Smooth muscle cell (in vitro differentiated cells): ENCODE data around the gene GUF1. TPM values are rescaled to one million over a fixed set of nuclear protein-coding genes. Genes with fewer than 3 reads are reported as not detected.

Experiments
- DNase-seq: peaks from one replicate; lab custom pipeline; 2025; ENCODE audit not compliant: unreplicated experiment; lab: John Stamatoyannopoulos, UW
- H2AFZ ChIP-seq: fragments of 200-600 bp; sonication (generic); 2 replicates; pipeline ENCODE4 v1.6.0; 2016; ENCODE audit warnings: antibody characterized with exemption, low read depth, mild to moderate bottlenecking
- H3F3A ChIP-seq: fragments of 200-600 bp; sonication (generic); 2 replicates; pipeline ENCODE4 v1.6.0; 2017; ENCODE audit warnings: antibody characterized with exemption, low read depth
- H3K27ac ChIP-seq: fragments of 200-600 bp; sonication (generic); 2 replicates; pipeline ENCODE4 v1.5.1; 2016; ENCODE audit warnings: low read depth, mild to moderate bottlenecking
- H3K27me3 ChIP-seq: fragments of 200-600 bp; sonication (generic); 2 replicates; pipeline ENCODE4 v1.6.1; 2016; ENCODE audit warnings: low read depth, mild to moderate bottlenecking
- H3K36me3 ChIP-seq: fragments of 200-600 bp; sonication (generic); 2 replicates; pipeline ENCODE4 v1.5.1; 2016; ENCODE audit warnings: low read depth
- H3K4me1 ChIP-seq: fragments of 200-600 bp; sonication (generic); 2 replicates; pipeline ENCODE4 v1.5.1; 2016; ENCODE audit warnings: low read depth
- H3K4me2 ChIP-seq: fragments of 200-600 bp; sonication (generic); 2 replicates; pipeline ENCODE4 v1.6.0; 2016; ENCODE audit warnings: mild to moderate bottlenecking
- H3K4me3 ChIP-seq: fragments of 200-600 bp; sonication (generic); 2 replicates; pipeline ENCODE4 v1.5.1; 2016; ENCODE audit warnings: mild to moderate bottlenecking
- H3K79me2 ChIP-seq: fragments of 200-600 bp; sonication (generic); 2 replicates; pipeline ENCODE4 v1.6.0; 2016; ENCODE audit warnings: low read depth, mild to moderate bottlenecking
- H3K9ac ChIP-seq: fragments of 200-600 bp; sonication (generic); 2 replicates; pipeline ENCODE4 v1.6.0; 2016; ENCODE audit warnings: low read depth
- H3K9me3 ChIP-seq: fragments of 200-600 bp; sonication (generic); replicated peaks from 2 replicates; pipeline ENCODE4 v1.5.1; 2016; ENCODE audit warnings: low read depth
- H4K20me1 ChIP-seq: fragments of 200-600 bp; sonication (generic); 2 replicates; pipeline ENCODE4 v1.6.0; 2016; ENCODE audit warnings: low read depth
- CTCF ChIP-seq: fragments of 200-600 bp; sonication (generic); IDR thresholded peaks from 2 replicates; pipeline ENCODE4 v1.5.1; 2017; ENCODE audit warnings: borderline replicate concordance, mild to moderate bottlenecking, antibody characterized with exemption; ENCODE audit not compliant: insufficient read depth, poor library complexity, severe bottlenecking
- WGBS: methylation state at CpG from one replicate; pipeline ENCODE4 v1.1.7; 2016; ENCODE audit warnings: low lambda C conversion rate; 5-methylcytosine and 5-hydroxymethylcytosine counted together
- polyA plus RNA-seq: library from polyadenylated mRNA; unstranded; fragments of >200 nt; fragmentation: Nextera tagmentation; extraction: Ambion mirVana; gene quantifications from 2 replicates; pipeline ENCODE4 v1.2.1, GENCODE V29; 2016
- total RNA-seq: library from RNA; depleted of rRNA; stranded (reverse); fragments of >200 nt; gene quantifications from 2 replicates; pipeline ENCODE4 v1.2.3, GENCODE V29; 2014

The GUF1 gene
- total and polyA plus RNA-seq, 2 experiments from 2014 or later: 6.8 to 14.2 TPM

GRCh38 chr4:44671636-44672035 is 6.6 kb upstream of the GUF1 start:
- Histone ChIP-seq H2AFZ (no peak overlapping the region), H3K36me3 (no peaks in the 10 kb centered on the region), H3F3A (no peaks in the 10 kb centered on the region), H4K20me1 (no peaks in the 10 kb centered on the region), H3K4me2 (no peak overlapping the region), H3K4me3 (no peak overlapping the region), H3K79me2 (no peaks in the 10 kb centered on the region), H3K27me3 (no peaks in the 10 kb centered on the region), H3K27ac (no peak overlapping the region), H3K9me3 (no peaks in the 10 kb centered on the region), H3K4me1 (no peaks in the 10 kb centered on the region), H3K9ac (no peak overlapping the region)
- 81% methylated on average over 3 of the region's 3 CpGs for WGBS
- no peak for DNase-seq
- no peak for TF ChIP-seq CTCF

- Histone ChIP-seq H3K27me3 (no peaks in the 10 kb centered on the region), H3K4me1 (peaks cover 5% of the 10 kb centered on the region), H3K79me2 (peaks cover 9% of the 10 kb centered on the region), H3K4me2 (no peak overlapping the region), H3K4me3 (no peak overlapping the region), H3K9ac (no peak overlapping the region), H3K36me3 (no peaks in the 10 kb centered on the region), H3K27ac (no peak overlapping the region), H3F3A (no peaks in the 10 kb centered on the region), H3K9me3 (no peaks in the 10 kb centered on the region), H2AFZ (no peak overlapping the region), H4K20me1 (no peaks in the 10 kb centered on the region)
- TF ChIP-seq CTCF: no peak
- WGBS: 71% methylated on average over 1 of the region's 1 CpG
- DNase-seq: no peak
These were observed 3.7 kb upstream of the GUF1 start for GRCh38 chr4:44674471-44674870.

- DNase-seq: no peak
- WGBS: 76% methylated on average over 5 of the region's 5 CpGs
- H3K4me3 ChIP-seq: no peak overlapping the region
- H4K20me1 ChIP-seq: no peaks in the 10 kb centered on the region
- TF ChIP-seq CTCF: no peak
- H3K27me3 ChIP-seq: no peaks in the 10 kb centered on the region
- no peak overlapping the region for H2AFZ ChIP-seq
- H3K4me2 ChIP-seq: no peak overlapping the region
- no peaks in the 10 kb centered on the region for H3K36me3 ChIP-seq
- H3K27ac ChIP-seq: no peak overlapping the region
- no peaks in the 10 kb centered on the region for H3F3A ChIP-seq
- peaks cover 18% of the 10 kb centered on the region for H3K79me2 ChIP-seq
- H3K9me3 ChIP-seq: no peaks in the 10 kb centered on the region
- H3K9ac ChIP-seq: no peak overlapping the region
- H3K4me1 ChIP-seq: peaks cover 14% of the 10 kb centered on the region
These were observed 2.9 kb upstream of the GUF1 start for GRCh38 chr4:44675366-44675765.

- 11% methylated on average over 3 of the region's 3 CpGs for WGBS
- DNase-seq: no peak
- TF ChIP-seq CTCF: no peak
- H3K36me3 ChIP-seq: no peaks in the 10 kb centered on the region
- H3K4me1 ChIP-seq: peaks cover 19% of the 10 kb centered on the region
- H3K4me2 ChIP-seq: peak overlapping the region; percentile 85
- no peaks in the 10 kb centered on the region for H4K20me1 ChIP-seq
- H3K9ac ChIP-seq: peak overlapping the region; percentile 92
- no peaks in the 10 kb centered on the region for H3K9me3 ChIP-seq
- H3F3A ChIP-seq: no peaks in the 10 kb centered on the region
- peak overlapping the region; percentile 73 for H3K4me3 ChIP-seq
- peak overlapping the region; percentile 94 for H2AFZ ChIP-seq
- H3K27ac ChIP-seq: peak overlapping the region; percentile 84
- H3K79me2 ChIP-seq: peaks cover 28% of the 10 kb centered on the region
- no peaks in the 10 kb centered on the region for H3K27me3 ChIP-seq
These were observed 840 bp downstream of the GUF1 start for GRCh38 chr4:44679060-44679459.
